GM18526 (cell line): ENCODE data around the gene ENOSF1.

ENCODE experiments used
- POLR2A ChIP-seq: IDR thresholded peaks from 3 replicates; pipeline ENCODE4 v1.6.1; 2011; ENCODE audit not compliant: insufficient read length; ENCODE audit errors: extremely low read depth

The ENOSF1 gene, protein sequence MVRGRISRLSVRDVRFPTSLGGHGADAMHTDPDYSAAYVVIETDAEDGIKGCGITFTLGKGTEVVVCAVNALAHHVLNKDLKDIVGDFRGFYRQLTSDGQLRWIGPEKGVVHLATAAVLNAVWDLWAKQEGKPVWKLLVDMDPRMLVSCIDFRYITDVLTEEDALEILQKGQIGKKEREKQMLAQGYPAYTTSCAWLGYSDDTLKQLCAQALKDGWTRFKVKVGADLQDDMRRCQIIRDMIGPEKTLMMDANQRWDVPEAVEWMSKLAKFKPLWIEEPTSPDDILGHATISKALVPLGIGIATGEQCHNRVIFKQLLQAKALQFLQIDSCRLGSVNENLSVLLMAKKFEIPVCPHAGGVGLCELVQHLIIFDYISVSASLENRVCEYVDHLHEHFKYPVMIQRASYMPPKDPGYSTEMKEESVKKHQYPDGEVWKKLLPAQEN

DNA sequence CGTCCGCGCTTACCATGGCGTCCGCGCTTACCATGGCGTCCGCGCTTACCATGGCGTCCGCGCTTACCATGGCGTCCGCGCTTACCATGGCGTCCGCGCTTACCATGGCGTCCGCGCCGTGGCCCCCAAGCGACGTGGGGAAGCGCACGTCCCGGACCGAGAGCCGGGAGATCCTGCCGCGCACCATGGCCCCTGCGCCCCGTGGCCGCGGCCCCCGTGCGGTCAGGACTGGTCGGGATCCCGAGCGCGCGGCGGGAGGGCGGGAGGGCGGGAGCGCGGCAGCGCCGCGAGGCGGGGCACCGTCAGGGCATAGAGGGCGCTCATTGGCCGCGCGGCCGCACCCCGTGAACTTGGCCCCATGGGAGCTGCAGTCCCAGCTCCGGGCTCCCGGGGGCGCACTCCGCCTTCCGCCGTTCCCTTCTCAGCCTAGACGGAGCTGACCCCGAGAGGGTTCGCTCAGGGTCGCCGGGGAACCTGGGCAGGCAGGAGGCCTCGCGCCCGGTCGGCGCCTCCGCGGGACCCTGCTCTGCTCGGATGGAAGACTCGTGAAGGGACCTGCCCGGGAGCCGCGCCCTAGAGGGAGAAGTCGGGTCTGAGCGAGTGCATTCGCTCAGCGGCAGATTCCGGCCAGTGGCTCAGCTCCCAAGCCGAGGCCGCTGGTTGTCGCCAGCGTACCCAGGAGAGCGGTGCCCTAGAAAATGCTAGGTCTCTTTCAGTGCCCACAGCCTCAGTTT, at the start of gene ENOSF1:
TSS of gene ENOSF1 (minus strand) at position 230 of the 734 bp plus-strand sequence. CDS start at position 187, 43 bp downstream.
- peak; percentile 60 for TF ChIP-seq POLR2A

DNA sequence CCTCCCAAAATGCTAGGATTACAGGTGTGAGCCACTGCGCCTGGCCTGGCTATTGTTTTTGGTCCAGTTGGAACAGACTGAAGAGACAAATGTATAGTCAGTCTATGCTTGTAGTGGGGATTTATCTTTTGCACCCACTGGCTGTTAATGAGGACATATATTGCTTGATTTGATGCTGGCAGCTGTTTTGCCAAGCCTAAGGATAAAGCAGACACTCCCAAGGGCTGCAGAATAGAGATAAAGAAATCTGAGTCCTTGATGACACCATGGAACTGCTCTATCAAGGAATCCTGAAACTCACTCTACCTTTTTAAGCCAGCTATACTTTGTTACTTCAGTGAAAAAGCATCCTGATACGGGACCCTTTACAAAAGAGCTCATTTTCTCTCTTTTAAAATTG, 43.1 kb upstream of the ENOSF1 start:
- TF ChIP-seq POLR2A: no peak

DNA sequence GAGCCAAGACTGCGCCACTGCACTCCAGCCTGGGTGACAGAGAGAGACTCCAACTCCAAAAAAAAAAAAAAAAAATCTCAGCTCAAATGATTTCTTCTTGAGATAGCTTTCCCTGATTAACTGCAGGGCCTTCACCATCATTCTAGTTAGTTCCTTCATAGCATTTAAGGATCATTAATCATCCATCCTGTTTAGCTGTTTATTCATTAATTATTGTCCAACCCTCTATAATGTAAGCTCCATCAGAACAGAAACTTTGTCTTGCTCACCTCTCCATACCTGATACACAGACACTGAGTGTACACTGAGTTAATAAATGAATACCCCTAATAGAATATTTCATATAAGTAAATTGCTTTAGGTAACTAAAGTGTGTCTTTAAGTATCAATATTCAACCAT, 42.2 kb upstream of the ENOSF1 start:
- no peak for TF ChIP-seq POLR2A

DNA sequence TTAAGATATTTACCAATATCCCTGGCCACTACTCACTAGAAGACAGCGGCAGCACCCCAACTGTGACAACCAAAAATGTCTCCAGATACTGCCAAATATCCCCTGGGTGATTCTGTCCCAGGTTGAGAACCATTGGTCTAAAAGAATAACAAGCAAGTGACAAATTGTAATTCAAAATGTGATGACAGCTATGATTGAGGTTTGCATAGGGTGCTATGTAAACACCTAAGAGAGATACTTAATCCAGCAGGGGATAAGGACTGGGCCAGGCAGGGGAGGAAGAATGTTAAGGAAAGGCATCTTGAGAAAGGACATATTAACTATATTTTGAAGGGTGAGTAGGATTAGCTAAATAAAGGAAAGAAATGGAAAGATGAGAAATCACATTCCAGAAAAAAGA, 38.0 kb upstream of the ENOSF1 start:
- TF ChIP-seq POLR2A: no peak

DNA sequence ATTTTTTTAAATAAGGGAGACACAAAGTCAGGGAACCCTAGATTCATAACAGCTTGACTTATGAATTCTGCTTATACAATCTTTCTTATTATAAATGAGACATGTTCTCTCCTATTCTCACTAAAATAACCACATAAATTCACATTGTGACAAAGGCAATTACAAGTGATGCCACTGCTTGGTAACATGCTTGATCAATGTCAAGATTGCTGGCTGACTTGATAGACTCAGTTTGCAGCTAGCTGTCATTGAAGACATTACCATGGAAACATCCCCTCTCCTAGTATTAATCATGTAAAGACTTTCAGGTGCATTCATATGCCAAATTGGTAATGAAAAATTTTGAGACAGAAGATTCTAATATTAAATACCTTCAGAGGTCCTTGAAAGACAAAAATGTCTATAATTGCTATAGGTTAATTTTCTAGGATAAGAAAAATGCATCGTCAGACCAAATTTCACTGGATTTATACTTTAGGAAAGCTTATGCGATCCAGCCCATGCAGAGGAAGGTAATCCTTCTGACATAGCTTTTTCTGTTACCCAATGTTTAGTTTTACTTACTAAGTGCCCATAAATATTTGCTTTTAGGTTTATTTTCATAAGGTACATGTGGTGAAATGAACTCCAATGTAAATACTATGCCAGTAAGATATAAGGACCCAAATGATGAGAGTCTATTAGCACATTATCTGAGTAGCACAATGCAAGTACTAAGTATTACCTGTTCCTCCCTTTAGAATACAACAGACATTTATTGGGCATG, 32.6 kb upstream of the ENOSF1 start:
- TF ChIP-seq POLR2A: no peak

DNA sequence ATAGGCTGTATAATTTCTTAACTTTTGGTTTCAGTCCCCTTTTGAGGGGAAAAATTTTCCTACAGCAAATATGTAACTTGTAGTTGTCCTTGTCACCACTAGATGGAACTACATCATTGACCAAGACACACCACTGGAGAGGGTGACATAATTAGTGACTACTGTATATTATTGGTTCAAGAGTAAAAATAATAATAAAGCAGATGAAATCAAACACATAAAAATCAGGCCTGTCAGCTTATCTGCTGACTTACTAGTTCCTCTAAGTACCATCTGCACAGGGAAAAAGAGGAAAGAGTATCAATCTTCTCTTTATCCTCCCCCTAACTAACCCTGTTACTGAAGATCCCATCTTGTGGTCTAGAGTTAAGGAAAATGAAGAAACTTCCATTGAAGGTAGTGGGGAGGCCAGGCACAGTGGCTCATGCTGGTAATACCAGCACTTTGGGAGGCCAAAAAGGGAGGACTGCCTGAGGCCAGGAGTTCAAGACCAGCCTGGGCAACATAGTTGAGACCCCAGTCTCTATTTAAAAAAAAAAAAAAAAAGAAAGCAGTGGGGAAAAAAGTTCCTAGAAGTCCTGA, 29.6 kb upstream of the ENOSF1 start:
- no peak for TF ChIP-seq POLR2A

DNA sequence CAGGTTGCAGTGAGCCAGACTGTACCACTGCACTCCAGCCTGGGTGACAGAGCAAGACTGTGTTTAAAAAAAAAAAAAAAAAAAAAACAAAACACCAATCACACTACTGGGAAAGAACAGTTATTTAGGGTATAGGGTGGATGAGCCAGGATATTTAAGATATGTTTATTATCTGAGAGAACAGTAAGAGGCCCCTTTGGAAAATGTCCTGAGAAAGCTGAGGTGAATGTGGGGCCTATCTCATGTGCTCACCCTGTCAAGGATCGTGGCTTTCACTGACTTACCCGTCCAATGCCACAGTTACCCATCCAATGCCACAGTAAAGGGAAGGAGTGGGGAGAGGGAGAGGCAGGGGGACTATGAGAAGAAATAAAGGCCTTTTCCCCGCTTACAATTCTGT, 19.9 kb upstream of the ENOSF1 start:
- no peak for TF ChIP-seq POLR2A

DNA sequence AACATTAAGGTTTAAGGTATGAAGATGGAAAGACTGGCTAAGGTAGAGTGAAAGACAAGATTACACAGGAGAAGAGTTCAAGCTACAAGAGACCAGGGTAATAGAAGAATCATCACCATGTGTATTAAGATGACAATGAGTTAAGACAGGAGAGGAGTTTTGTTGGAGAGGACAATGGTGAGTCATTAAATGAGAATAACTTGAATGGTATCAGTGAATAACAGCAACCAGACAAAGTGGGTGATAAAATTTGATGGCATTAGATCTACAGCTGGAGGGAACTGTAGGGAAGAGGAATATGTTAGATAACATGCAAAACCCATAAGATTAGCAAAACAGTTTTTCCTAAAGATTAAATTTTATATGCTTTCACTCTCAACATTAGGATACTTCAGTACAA, 18.8 kb upstream of the ENOSF1 start:
- no peak for TF ChIP-seq POLR2A

DNA sequence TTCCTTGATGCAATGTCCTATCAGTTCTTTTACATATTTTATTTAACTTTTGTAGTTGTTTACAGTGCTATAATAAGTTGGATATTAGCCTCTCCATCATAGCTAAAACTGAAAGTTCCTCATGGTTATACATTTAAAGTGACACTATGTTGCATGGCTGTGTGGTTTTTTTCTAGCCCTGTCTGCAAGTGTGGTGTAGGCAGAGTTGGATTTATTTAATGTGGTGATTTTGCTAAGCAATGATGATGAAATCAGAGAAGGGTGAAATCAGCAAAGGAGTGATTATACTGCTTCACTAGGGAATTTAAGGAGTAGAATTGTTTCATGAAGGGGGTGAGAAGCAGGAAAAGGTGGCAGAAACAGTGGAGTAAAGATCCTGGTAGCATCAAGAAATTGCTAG, 18.3 kb upstream of the ENOSF1 start:
- no peak for TF ChIP-seq POLR2A

DNA sequence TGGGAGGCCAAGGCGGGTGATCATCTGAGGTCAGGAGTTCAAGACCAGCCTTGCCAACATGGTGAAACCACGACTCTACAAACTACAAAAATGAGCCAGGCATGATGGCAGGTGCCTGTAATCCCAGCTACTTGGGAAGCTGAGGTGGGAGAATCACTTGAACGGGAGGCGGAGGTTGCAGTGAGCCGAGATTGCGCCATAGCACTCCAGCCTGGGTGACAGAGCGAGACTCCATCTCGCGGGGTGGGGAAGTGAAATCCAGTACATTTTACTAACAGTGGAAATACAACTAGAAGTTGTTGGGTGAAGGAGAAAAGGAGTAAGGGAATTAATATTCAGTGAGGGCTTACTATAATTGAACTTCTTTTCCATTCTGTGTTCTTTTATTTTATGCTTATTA, 13.2 kb upstream of the ENOSF1 start:
- TF ChIP-seq POLR2A: no peak

DNA sequence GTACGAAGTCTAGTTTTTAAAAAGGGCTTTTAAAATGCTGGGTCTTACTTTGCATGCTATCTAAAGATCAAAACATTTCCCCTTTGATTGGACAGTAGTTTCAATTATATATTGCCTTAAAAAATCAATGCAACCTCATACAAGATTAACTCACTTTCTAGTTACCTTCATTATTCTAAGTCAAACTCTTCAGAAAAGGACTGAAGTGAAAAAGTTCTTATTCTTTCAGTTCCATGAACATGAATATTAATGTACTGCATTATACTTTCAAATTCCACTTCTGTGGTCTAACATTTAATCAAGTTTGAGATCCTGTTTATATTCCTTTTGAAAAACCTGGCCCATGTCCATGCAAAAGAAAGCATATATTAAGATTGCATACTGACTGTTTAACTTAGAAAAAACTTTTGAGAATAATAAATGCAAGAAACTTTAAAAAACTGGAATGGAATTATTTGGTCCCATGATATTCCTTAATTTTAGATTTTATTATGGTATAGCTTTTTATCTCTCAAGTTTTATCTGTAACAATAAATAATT, 11.2 kb upstream of the ENOSF1 start:
- TF ChIP-seq POLR2A: no peak

DNA sequence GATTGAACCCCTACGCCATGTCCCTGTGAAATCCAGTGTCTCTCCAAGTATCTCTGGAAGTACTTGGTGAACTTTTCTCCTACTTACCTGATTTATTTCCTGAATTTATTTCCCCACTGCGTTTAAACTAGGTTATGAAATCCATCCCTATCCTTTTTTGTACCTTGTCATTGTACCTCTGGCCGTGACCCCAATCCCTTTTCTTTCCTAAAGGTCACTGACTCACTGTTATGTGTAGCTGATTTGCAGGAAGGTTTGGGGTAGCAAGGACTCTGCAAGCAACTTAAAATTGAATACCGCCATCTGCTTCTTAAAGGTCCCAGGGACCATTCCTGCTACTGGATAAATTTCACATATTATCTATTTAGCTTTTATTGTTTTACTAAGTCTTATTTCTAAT, 4.6 kb upstream of the ENOSF1 start:
- no peak for TF ChIP-seq POLR2A

DNA sequence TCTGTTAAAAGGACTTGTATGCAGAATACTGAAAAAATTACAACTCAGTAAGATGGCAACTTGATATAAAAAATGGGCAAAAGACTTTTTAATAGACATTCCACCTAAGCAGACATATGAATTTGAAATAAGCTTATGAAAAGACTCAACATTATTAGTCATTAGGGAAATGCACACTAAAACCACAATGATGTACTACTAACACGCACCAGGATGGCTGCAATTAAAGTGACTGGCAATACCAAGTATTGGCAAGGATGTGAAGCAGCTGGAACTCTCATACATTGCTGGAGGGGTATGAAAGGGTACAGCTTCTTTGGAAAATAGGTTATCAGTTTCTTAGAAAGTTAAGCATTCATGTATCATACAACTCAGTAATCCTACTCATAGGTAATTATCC, 3.2 kb upstream of the ENOSF1 start:
- TF ChIP-seq POLR2A: no peak

DNA sequence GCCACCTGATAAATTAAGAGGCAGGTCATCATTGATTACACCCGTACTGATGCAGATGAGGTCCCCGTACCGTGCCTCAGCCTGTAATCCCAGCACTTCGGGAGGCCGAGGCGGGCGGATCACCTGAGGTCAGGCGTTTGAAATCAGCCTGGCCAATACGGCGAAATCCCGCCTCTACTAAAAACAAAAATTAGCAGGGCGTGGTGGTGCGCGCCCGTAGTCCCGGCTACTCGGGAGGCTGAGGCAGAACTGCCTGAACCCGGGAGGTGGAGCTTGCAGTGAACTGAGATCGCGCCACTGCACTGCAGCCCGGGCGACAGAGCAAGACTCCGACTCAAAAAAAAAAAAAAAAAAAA, 683 bp upstream of the ENOSF1 start:
- no peak for TF ChIP-seq POLR2A
